Smooth muscle cell (in vitro differentiated cells): ENCODE measurements around the gene FBXL14. TPM values are rescaled to one million over a fixed set of nuclear protein-coding genes. Genes with fewer than 3 reads are reported as not detected.

Source experiments
- DNase-seq: peaks from one replicate; lab custom pipeline; 2025; ENCODE audit not compliant: unreplicated experiment; lab: John Stamatoyannopoulos, UW
- H2AFZ ChIP-seq: fragments of 200-600 bp; sonication (generic); 2 replicates; pipeline ENCODE4 v1.6.0; 2016; ENCODE audit warnings: antibody characterized with exemption, low read depth, mild to moderate bottlenecking
- H3F3A ChIP-seq: fragments of 200-600 bp; sonication (generic); 2 replicates; pipeline ENCODE4 v1.6.0; 2017; ENCODE audit warnings: antibody characterized with exemption, low read depth
- H3K27ac ChIP-seq: fragments of 200-600 bp; sonication (generic); 2 replicates; pipeline ENCODE4 v1.5.1; 2016; ENCODE audit warnings: low read depth, mild to moderate bottlenecking
- H3K27me3 ChIP-seq: fragments of 200-600 bp; sonication (generic); 2 replicates; pipeline ENCODE4 v1.6.1; 2016; ENCODE audit warnings: low read depth, mild to moderate bottlenecking
- H3K36me3 ChIP-seq: fragments of 200-600 bp; sonication (generic); 2 replicates; pipeline ENCODE4 v1.5.1; 2016; ENCODE audit warnings: low read depth
- H3K4me1 ChIP-seq: fragments of 200-600 bp; sonication (generic); 2 replicates; pipeline ENCODE4 v1.5.1; 2016; ENCODE audit warnings: low read depth
- H3K4me2 ChIP-seq: fragments of 200-600 bp; sonication (generic); 2 replicates; pipeline ENCODE4 v1.6.0; 2016; ENCODE audit warnings: mild to moderate bottlenecking
- H3K4me3 ChIP-seq: fragments of 200-600 bp; sonication (generic); 2 replicates; pipeline ENCODE4 v1.5.1; 2016; ENCODE audit warnings: mild to moderate bottlenecking
- H3K79me2 ChIP-seq: fragments of 200-600 bp; sonication (generic); 2 replicates; pipeline ENCODE4 v1.6.0; 2016; ENCODE audit warnings: low read depth, mild to moderate bottlenecking
- H3K9ac ChIP-seq: fragments of 200-600 bp; sonication (generic); 2 replicates; pipeline ENCODE4 v1.6.0; 2016; ENCODE audit warnings: low read depth
- H3K9me3 ChIP-seq: fragments of 200-600 bp; sonication (generic); replicated peaks from 2 replicates; pipeline ENCODE4 v1.5.1; 2016; ENCODE audit warnings: low read depth
- H4K20me1 ChIP-seq: fragments of 200-600 bp; sonication (generic); 2 replicates; pipeline ENCODE4 v1.6.0; 2016; ENCODE audit warnings: low read depth
- WGBS: methylation state at CpG from one replicate; pipeline ENCODE4 v1.1.7; 2016; ENCODE audit warnings: low lambda C conversion rate; 5-methylcytosine and 5-hydroxymethylcytosine counted together
- polyA plus RNA-seq: library from polyadenylated mRNA; unstranded; fragments of >200 nt; fragmentation: Nextera tagmentation; extraction: Ambion mirVana; gene quantifications from 2 replicates; pipeline ENCODE4 v1.2.1, GENCODE V29; 2016
- total RNA-seq: library from RNA; depleted of rRNA; stranded (reverse); fragments of >200 nt; gene quantifications from 2 replicates; pipeline ENCODE4 v1.2.3, GENCODE V29; 2014
- TF ChIP-seq, protein P1 (sequence below): fragments of 200-600 bp; sonication (generic); IDR thresholded peaks from 2 replicates; pipeline ENCODE4 v1.5.1; 2017; ENCODE audit warnings: borderline replicate concordance, mild to moderate bottlenecking, antibody characterized with exemption; ENCODE audit not compliant: insufficient read depth, poor library complexity, severe bottlenecking

FBXL14 gene
- total and polyA plus RNA-seq, 2 experiments from 2014 or later = 5.0 to 9.3 TPM

DNA sequence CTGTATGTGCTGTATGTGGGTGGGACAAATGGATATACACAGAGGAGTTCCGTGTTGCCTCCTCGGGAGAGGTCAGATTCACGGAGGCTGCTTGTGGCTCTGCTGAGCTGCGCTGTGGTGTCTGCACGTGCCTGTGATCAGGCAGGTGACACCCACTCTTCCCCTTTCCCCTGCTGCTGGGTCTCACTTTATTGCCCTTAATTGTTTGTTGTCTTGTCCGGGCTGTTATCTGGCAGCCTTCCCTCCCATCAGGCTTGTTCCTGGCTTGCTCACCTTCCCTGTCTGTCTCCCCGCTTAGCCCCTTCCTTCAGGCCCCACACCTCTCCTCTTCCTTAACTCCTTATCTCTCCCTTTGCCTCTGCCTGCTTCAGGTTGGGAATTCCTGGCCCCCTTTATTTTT is 48.1 kb upstream of the FBXL14 start:
- peaks cover 13% of the 10 kb centered on the region for H4K20me1 ChIP-seq
- no peak overlapping the region for H2AFZ ChIP-seq
- TF ChIP-seq, protein P1, sequence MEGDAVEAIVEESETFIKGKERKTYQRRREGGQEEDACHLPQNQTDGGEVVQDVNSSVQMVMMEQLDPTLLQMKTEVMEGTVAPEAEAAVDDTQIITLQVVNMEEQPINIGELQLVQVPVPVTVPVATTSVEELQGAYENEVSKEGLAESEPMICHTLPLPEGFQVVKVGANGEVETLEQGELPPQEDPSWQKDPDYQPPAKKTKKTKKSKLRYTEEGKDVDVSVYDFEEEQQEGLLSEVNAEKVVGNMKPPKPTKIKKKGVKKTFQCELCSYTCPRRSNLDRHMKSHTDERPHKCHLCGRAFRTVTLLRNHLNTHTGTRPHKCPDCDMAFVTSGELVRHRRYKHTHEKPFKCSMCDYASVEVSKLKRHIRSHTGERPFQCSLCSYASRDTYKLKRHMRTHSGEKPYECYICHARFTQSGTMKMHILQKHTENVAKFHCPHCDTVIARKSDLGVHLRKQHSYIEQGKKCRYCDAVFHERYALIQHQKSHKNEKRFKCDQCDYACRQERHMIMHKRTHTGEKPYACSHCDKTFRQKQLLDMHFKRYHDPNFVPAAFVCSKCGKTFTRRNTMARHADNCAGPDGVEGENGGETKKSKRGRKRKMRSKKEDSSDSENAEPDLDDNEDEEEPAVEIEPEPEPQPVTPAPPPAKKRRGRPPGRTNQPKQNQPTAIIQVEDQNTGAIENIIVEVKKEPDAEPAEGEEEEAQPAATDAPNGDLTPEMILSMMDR = no peak

DNA sequence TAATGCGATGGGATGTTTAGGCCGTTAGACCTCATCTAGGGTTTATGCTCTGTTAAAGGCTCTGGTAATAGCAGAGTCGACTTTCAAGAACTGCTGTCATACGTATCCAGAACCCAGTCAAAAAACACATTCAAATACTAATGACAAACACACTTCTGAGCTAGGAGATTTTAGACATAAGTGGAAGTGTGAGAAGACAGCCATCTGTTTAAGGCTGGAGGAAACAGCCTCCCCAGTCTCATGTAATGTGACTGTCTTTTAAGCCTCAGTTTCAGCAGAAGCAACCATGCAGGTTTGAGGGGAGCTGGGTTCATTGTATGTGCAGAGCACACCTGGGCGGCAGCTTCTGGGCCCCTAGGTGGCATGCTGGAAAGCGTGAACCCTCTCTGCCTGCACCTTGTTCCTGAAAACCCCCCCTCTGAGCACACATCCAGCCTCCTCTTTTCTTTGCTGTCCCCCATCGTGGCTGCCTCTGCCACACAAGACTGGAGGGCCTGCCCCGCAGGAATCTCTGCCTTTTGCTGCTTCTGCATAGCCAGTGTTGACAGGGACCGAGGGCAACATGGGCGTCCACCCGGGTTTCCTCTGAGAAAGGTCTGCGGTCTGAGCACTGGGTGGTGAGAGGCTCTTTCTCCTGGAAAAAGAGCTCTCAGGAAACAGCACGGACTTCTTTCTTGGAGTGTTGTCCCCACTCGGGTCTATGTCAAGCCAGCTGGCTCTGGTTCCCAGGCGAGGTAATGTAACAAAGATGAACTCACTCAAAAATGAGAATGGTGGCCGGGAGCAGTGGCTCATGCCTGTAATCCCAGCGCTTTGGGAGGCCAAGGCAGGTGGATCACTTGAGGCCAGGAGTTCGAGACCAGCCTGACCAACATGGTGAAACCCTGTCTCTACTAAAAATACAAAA is 46.2 kb upstream of the FBXL14 start:
- DNase-seq = no peak

More for the DNA sequence above, 48.1 kb upstream of the FBXL14 start:
- no peaks in the 10 kb centered on the region for H3F3A ChIP-seq
- H3K4me3 ChIP-seq = no peak overlapping the region
- DNase-seq = no peak
- H3K4me2 ChIP-seq = no peak overlapping the region
- no peak overlapping the region for H3K9ac ChIP-seq
- no peaks in the 10 kb centered on the region for H3K4me1 ChIP-seq
- 50% methylated on average over 7 of the region's 7 CpGs for WGBS
- peaks cover 21% of the 10 kb centered on the region for H3K27me3 ChIP-seq
- no peaks in the 10 kb centered on the region for H3K9me3 ChIP-seq
- no peak overlapping the region for H3K27ac ChIP-seq
- H3K36me3 ChIP-seq = no peaks in the 10 kb centered on the region
- H3K79me2 ChIP-seq = no peaks in the 10 kb centered on the region

DNA sequence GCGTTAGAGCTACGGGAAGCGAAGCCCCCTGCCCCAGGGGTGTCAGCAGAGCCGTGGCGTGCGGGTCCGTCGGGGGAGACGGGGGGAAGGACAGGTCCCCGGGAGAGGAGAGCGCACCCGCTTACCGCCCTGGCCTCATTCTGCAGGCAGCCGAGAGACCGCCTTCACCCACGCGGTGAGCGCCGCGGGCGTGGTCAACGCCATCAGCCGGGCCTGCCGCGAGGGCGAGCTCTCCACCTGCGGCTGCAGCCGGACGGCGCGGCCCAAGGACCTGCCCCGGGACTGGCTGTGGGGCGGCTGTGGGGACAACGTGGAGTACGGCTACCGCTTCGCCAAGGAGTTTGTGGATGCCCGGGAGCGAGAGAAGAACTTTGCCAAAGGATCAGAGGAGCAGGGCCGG is 45.2 kb upstream of the FBXL14 start:
- Histone ChIP-seq H3K9me3 (no peaks in the 10 kb centered on the region), H3K79me2 (no peaks in the 10 kb centered on the region), H3F3A (no peaks in the 10 kb centered on the region), H3K36me3 (no peaks in the 10 kb centered on the region), H3K27me3 (peaks cover 14% of the 10 kb centered on the region), H3K4me1 (no peaks in the 10 kb centered on the region), H3K27ac (no peak overlapping the region), H4K20me1 (peaks cover 13% of the 10 kb centered on the region), H3K4me3 (no peak overlapping the region), H3K9ac (no peak overlapping the region), H2AFZ (no peak overlapping the region), H3K4me2 (no peak overlapping the region)
- TF ChIP-seq, protein P1 = no peak
- WGBS = 98% methylated on average over 38 of the region's 40 CpGs
- DNase-seq = no peak

More for the DNA sequence above, 46.2 kb upstream of the FBXL14 start:
- Histone ChIP-seq H3K36me3 (no peaks in the 10 kb centered on the region), H3K79me2 (no peaks in the 10 kb centered on the region), H3K9me3 (no peaks in the 10 kb centered on the region), H3K27me3 (peaks cover 14% of the 10 kb centered on the region), H3K27ac (no peak overlapping the region), H3K4me3 (no peak overlapping the region), H3F3A (no peaks in the 10 kb centered on the region), H2AFZ (no peak overlapping the region), H4K20me1 (peaks cover 13% of the 10 kb centered on the region), H3K9ac (no peak overlapping the region), H3K4me2 (no peak overlapping the region), H3K4me1 (no peaks in the 10 kb centered on the region)
- TF ChIP-seq, protein P1 = no peak
- 81% methylated on average over 18 of the region's 18 CpGs for WGBS
